Testis (tissue), 2 donors: ENCODE data around the gene SPSB3.

ENCODE experiments used
- POLR2A ChIP-seq: fragments of 450-650 bp; IDR thresholded peaks from one replicate; pipeline ENCODE4 v1.6.1; 2017; ENCODE audit warnings: antibody characterized with exemption, mild to moderate bottlenecking, moderate library complexity
- TF ChIP-seq, protein P1 (sequence below), 3 experiments: fragments of 450-650 bp in 2 of 3; fragments of 200-600 bp in 1 of 3; sonication (generic) in 1 of 3; IDR thresholded peaks; one replicate each; pipeline ENCODE4 v1.5.1; 2016 to 2019; ENCODE audit warnings: antibody characterized with exemption in 3 of 3, mild to moderate bottlenecking in 2 of 3, moderate library complexity in 1 of 3

DNA sequence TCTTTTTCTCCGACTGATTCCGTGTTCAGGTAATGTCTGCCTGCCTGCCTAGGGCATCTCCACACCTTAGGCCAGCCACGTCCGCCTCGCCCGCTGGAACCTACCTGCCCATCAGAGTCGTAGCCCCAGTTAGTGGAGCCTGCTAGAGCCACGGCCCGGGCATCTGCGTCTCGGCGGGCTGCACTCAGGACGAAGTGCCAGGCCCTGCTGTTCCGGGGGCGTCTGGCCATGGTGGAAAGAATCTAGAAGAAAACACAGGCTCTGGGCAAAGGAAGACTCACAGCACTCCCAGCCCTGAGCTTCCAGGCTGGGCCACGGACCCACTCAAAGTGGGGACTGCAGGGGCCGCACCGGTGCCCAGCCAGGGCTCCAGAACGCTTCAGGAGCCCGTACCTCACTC lies 1.1 kb downstream of the SPSB3 start:
- no peak for TF ChIP-seq POLR2A
- TF ChIP-seq, protein P1, sequence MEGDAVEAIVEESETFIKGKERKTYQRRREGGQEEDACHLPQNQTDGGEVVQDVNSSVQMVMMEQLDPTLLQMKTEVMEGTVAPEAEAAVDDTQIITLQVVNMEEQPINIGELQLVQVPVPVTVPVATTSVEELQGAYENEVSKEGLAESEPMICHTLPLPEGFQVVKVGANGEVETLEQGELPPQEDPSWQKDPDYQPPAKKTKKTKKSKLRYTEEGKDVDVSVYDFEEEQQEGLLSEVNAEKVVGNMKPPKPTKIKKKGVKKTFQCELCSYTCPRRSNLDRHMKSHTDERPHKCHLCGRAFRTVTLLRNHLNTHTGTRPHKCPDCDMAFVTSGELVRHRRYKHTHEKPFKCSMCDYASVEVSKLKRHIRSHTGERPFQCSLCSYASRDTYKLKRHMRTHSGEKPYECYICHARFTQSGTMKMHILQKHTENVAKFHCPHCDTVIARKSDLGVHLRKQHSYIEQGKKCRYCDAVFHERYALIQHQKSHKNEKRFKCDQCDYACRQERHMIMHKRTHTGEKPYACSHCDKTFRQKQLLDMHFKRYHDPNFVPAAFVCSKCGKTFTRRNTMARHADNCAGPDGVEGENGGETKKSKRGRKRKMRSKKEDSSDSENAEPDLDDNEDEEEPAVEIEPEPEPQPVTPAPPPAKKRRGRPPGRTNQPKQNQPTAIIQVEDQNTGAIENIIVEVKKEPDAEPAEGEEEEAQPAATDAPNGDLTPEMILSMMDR (IDR thresholded peaks at IDR 0.05) = no peak
